Muscle of arm (tissue), 12 donors: ENCODE measurements around the gene CHEK1. TPM values are rescaled to one million over a fixed set of nuclear protein-coding genes. Genes with fewer than 3 reads are reported as not detected.
"Not testable (repeated sequence)": the region's sequence is repeated elsewhere in the genome, so short reads cannot be mapped to it uniquely, and the experiment has no call there.

Experiments
- DNase-seq: peaks from one replicate; pipeline ENCODE4 v3.0.0-alpha.2; 2013
- polyA plus RNA-seq, 12 donors: library from polyadenylated mRNA; unstranded; fragments of 120-200 nt; gene quantifications; one replicate each; pipeline ENCODE4 v1.2.1, GENCODE V29; 2013; ENCODE audit not compliant: insufficient read length in 12 of 12

CHEK1 gene
- polyA plus RNA-seq, 12 donors = 5.5 to 17.1 (median 10.9) TPM; not detected in 1

DNA sequence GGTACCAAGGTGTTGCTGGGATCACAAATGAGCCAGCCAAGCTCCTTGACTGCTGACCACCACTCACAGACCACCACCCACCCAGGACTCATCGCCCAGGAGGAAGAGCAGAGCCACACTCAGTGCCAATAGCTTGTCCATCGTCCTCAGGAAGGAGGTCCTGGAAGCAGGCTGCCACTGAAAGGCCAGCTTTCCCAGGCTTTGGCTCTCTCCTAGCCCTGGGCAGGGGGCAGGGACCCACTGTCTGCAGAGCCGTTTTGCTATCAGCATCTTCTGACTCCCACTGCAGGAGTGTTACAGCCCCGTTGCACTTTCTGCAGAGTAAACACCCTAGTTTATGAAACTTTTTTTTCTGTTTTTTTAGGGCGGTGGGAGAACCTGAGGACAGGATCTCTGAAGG is 67.9 kb downstream of the CHEK1 start:
- DNase-seq = no peak

- no peak for DNase-seq
These were observed 70.0 kb downstream of the CHEK1 start for GRCh38 chr11:125694951-125695350.

- DNase-seq = no peak
These were observed 76.2 kb downstream of the CHEK1 start for GRCh38 chr11:125701018-125701610.

- DNase-seq = no peak
These were observed 77.1 kb downstream of the CHEK1 start for GRCh38 chr11:125701858-125702621.

DNA sequence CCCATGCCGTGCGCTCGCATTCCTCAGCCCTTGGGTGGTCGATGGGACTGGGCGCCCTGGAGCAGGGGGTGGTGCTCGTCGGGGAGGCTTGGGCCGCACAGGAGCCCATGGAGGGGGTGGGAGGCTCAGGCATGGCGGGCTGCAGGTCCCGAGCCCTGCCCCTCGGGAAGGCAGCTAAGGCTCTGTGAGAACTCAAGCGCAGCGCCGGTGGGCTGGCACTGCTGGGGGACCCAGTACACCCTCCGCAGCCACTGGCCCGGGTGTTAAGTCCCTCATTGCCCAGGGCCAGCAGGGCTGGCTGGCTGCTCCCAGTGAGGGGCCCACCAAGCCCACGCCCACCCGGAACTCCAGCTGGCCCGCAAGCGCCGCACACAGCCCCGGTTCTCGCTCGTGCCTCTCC is 79.7 kb downstream of the CHEK1 start:
- not testable (repeated sequence) for DNase-seq

DNA sequence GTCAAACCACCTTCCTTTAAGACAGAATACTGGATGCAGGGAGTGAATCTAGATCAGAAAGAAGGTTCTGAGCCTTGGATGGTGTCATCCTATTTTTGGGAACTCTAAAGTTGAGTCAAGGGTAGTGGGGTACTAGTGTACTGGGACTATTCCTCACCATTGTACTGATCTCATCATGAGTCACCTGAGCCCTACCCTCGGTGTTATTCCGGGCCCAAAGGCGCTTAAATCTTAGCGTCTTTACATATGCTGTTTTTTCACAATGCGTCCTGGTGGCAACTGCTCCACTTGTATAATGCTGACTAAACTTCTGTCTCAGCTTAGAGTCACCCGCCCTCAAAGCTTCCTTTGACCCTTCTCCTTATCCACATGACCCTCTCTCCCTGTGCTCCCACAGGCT is 95.8 kb downstream of the CHEK1 start:
- DNase-seq = no peak

DNA sequence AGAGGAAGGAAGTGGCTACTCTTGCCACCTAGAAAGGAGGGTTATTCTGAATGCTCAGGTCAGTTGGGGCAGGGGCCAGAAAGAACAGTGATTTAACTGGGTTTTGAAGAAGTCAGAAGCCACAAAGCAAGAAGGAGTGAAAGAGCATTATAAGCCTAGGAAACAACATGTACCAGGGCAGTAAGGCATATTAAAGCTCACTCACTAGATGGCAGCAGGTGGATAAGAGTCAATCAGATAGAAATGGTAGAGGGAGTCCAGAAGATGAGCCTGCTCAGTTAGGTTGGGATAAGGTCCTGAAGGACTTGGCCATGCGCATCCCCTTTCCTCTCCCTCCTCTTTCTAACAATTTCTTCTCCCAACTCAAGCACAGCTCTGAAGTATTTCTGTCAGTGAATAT is 99.2 kb downstream of the CHEK1 start:
- no peak for DNase-seq

Other genes starting within 250 kb of the CHEK1 start
- gene FEZ1, start 128.9 kb upstream of the CHEK1 start, polyA plus RNA-seq = 10 to 100 TPM in 2 of 12 donors, 1 to 10 TPM in 8, not detected in 2; 4.8 to 15.6 (median 6.8) TPM
- 1,000 to 10,000 TPM in 1 of 12 donors, 10 to 100 TPM in 11; 61.6 to 1,300 (median 73.4) TPM for gene EI24, start 55.7 kb upstream of the CHEK1 start, polyA plus RNA-seq
- gene STT3A, start 32.3 kb upstream of the CHEK1 start, polyA plus RNA-seq = 100 to 1,000 TPM in 11 of 12 donors, not detected in 1; 101 to 146 (median 127) TPM
- gene ACRV1, start 55.7 kb downstream of the CHEK1 start, polyA plus RNA-seq = 1 to 10 TPM in 1 of 12 donors, under 1 TPM in 9, not detected in 2; 0.10 to 1.4 (median 0.37) TPM
- gene PATE1, start 121.1 kb downstream of the CHEK1 start, polyA plus RNA-seq = under 1 TPM in 1 of 12 donors, not detected in 11; 0.13 TPM
- gene PATE2, start 153.7 kb downstream of the CHEK1 start, polyA plus RNA-seq = under 1 TPM in 3 of 12 donors, not detected in 9; 0.11 to 0.33 (median 0.15) TPM
- gene PATE3, start 163.0 kb downstream of the CHEK1 start, polyA plus RNA-seq = not detected
- gene PATE4, start 208.2 kb downstream of the CHEK1 start, polyA plus RNA-seq = under 1 TPM in 4 of 12 donors, not detected in 8; 0.10 to 0.26 (median 0.12) TPM